Liver (tissue), 9 donors: ENCODE results near the gene DNAJB14. TPM values are rescaled to one million over a fixed set of nuclear protein-coding genes. Genes with fewer than 3 reads are reported as not detected.

Experiments used
- DNase-seq: peaks from one replicate; pipeline ENCODE4 v3.0.0-alpha.2; 2017; ENCODE audit warnings: low spot score
- H3K27ac ChIP-seq, 2 donors: one replicate each; pipeline ENCODE4 v1.7.0; 2013; ENCODE audit warnings: inconsistent platforms in 2 of 2, low read length in 2 of 2, control low read depth in 1 of 2, low read depth in 1 of 2, mild to moderate bottlenecking in 1 of 2
- H3K27me3 ChIP-seq, 4 donors: one replicate each; pipeline versions ENCODE4 v1.6.1 to v1.7.0; 2013; ENCODE audit warnings: low read length in 3 of 4, inconsistent platforms in 1 of 4, mild to moderate bottlenecking in 1 of 4, moderate library complexity in 1 of 4; ENCODE audit not compliant: control insufficient read depth in 4 of 4, insufficient read depth in 4 of 4
- H3K36me3 ChIP-seq, 4 donors: one replicate each; pipeline versions ENCODE4 v1.6.1 to v1.7.0; 2013; ENCODE audit warnings: low read length in 3 of 4, mild to moderate bottlenecking in 3 of 4, low read depth in 1 of 4, moderate library complexity in 1 of 4; ENCODE audit not compliant: control insufficient read depth in 4 of 4, insufficient read depth in 3 of 4
- H3K4me1 ChIP-seq, 4 donors: one replicate each; pipeline versions ENCODE4 v1.6.1 to v1.7.0; 2013; ENCODE audit warnings: low read length in 3 of 4, mild to moderate bottlenecking in 3 of 4, moderate library complexity in 1 of 4; ENCODE audit not compliant: control insufficient read depth in 4 of 4, insufficient read depth in 4 of 4
- H3K4me3 ChIP-seq, 3 donors: one replicate each; pipeline versions ENCODE4 v1.6.1 to v1.7.0; 2013; ENCODE audit warnings: low read length in 3 of 3, control low read depth in 1 of 3, low read depth in 1 of 3, mild to moderate bottlenecking in 1 of 3
- H3K9ac ChIP-seq, 2 donors: one replicate each; pipeline ENCODE4 v1.7.0; 2013; ENCODE audit warnings: low read length in 2 of 2, mild to moderate bottlenecking in 2 of 2, moderate library complexity in 2 of 2, control low read depth in 1 of 2, low read depth in 1 of 2
- H3K9me3 ChIP-seq, 4 donors: one replicate each; pipeline versions ENCODE4 v1.6.1 to v1.7.0; 2013; ENCODE audit warnings: low read length in 3 of 4; ENCODE audit not compliant: control insufficient read depth in 4 of 4
- EGR1 ChIP-seq, 2 donors: IDR thresholded peaks; 2 replicates each; pipeline ENCODE4 v1.6.1; 2016 to 2018; ENCODE audit warnings: antibody characterized with exemption in 2 of 2, low read depth in 2 of 2
- FOXA1 ChIP-seq: IDR thresholded peaks from 2 replicates; pipeline ENCODE4 v1.6.1; 2016; ENCODE audit warnings: antibody characterized with exemption
- FOXA2 ChIP-seq: IDR thresholded peaks from 2 replicates; pipeline ENCODE4 v1.6.1; 2016; ENCODE audit warnings: antibody characterized with exemption
- GABPA ChIP-seq, 2 donors: IDR thresholded peaks in 1 of 2; conservative IDR thresholded peaks in 1 of 2; 2 replicates each; pipeline ENCODE4 v1.6.1; 2016; ENCODE audit warnings: antibody characterized with exemption in 2 of 2, mild to moderate bottlenecking in 1 of 2, moderate library complexity in 1 of 2
- HNF4A ChIP-seq, 2 donors: conservative IDR thresholded peaks; 2 replicates each; pipeline ENCODE4 v1.6.1; 2016; ENCODE audit warnings: antibody characterized with exemption in 2 of 2, mild to moderate bottlenecking in 2 of 2
- HNF4G ChIP-seq: IDR thresholded peaks from 2 replicates; pipeline ENCODE4 v1.6.1; 2016; ENCODE audit warnings: antibody characterized with exemption
- JUND ChIP-seq, 2 donors: IDR thresholded peaks; 2 replicates each; pipeline ENCODE4 v1.6.1; 2016; ENCODE audit warnings: antibody characterized with exemption in 2 of 2
- NR2F2 ChIP-seq: IDR thresholded peaks from 2 replicates; pipeline ENCODE4 v1.6.1; 2016; ENCODE audit warnings: antibody characterized with exemption
- RAD21 ChIP-seq, 2 donors: IDR thresholded peaks; 2 replicates each; pipeline ENCODE4 v1.6.1; 2016; ENCODE audit warnings: antibody characterized with exemption in 2 of 2, mild to moderate bottlenecking in 2 of 2
- RXRA ChIP-seq, 2 donors: IDR thresholded peaks; 2 replicates each; pipeline ENCODE4 v1.6.1; 2017 to 2018; ENCODE audit warnings: antibody characterized with exemption in 2 of 2, mild to moderate bottlenecking in 1 of 2
- SP1 ChIP-seq: IDR thresholded peaks from 2 replicates; pipeline ENCODE4 v1.6.1; 2018; ENCODE audit warnings: antibody characterized with exemption, mild to moderate bottlenecking
- TAF1 ChIP-seq: conservative IDR thresholded peaks from 2 replicates; pipeline ENCODE4 v1.6.1; 2016; ENCODE audit warnings: antibody characterized with exemption, mild to moderate bottlenecking
- WGBS: extraction: QIAGEN DNeasy Blood & Tissue Kit; methylation state at CpG from one replicate; pipeline ENCODE4 v1.1.7; 2013; 5-methylcytosine and 5-hydroxymethylcytosine counted together
- polyA plus RNA-seq, 2 donors: library from polyadenylated mRNA; stranded (reverse) in 1 of 2; unstranded in 1 of 2; fragments of 200-250 nt in 1 of 2; fragments of >200 nt in 1 of 2; fragmentation: Nextera tagmentation in 1 of 2; extraction: Ambion mirVana in 1 of 2; gene quantifications; one replicate each; pipeline versions ENCODE4 v1.2.1 to v1.2.3, GENCODE V29; 2013 to 2015
- total RNA-seq, 2 donors: library from RNA; depleted of rRNA; stranded (reverse); fragments of >200 nt; gene quantifications; one replicate each; pipeline ENCODE4 v1.2.3, GENCODE V29; 2014
- TF ChIP-seq, protein P1 (sequence below): IDR thresholded peaks from 2 replicates; pipeline ENCODE4 v1.6.1; 2016; ENCODE audit warnings: antibody characterized with exemption
- TF ChIP-seq, protein P2 (sequence below): IDR thresholded peaks from 2 replicates; pipeline ENCODE4 v1.6.1; 2016; ENCODE audit warnings: antibody characterized with exemption
- TF ChIP-seq, protein P3 (sequence below): IDR thresholded peaks from 2 replicates; pipeline ENCODE4 v1.6.1; 2016; ENCODE audit warnings: antibody characterized with exemption
- donor health status: healthy.
- donor health status: healthy.
- donor health status: healthy.
- donor health status: healthy.
- donor health status: healthy.

Gene DNAJB14
- total and polyA plus RNA-seq, 4 donors, result 8.1 to 15.1 (median 8.9) TPM

- Histone ChIP-seq H3K4me3 (no peak overlapping the region), H3K4me1 (no peaks in the 10 kb centered on the region), H3K9ac (no peak overlapping the region), H3K27me3 (no peaks in the 10 kb centered on the region), H3K9me3 (no peaks in the 10 kb centered on the region), H3K27ac (no peak overlapping the region), H3K36me3 (peaks cover 0 to 5% (median 3%) of the 10 kb centered on the region in 4 donors)
- 84% methylated on average over 2 of the region's 2 CpGs for WGBS
- DNase-seq, result no peak
- TF ChIP-seq JUND (IDR thresholded peaks at IDR 0.05), result no peak
Observed at GRCh38 chr4:99927566-99927965, 18.9 kb downstream of the DNAJB14 start.

DNA sequence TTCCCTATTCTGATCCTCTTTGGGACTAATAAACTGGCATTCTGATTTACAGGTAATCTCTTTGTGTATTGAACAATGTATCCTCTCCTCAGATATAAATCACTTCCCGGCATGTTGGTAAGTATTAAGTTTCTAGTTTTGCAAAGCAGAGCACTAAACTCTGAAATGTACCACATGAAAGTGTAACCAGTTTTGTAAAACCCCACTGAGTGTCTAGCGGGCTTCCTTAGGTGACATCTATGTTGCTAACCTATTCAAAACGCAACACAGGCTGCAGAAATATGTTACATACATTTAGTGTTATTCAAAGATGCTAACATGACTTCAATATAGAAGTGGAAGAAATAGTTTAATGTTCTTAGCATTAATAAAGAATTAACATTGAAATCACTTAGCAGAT lies 25.2 kb downstream of the DNAJB14 start:
- H3K4me3 ChIP-seq, result no peak overlapping the region
- H3K36me3 ChIP-seq, result peaks cover 3 to 5% (median 4%) of the 10 kb centered on the region in 4 donors
- TF ChIP-seq HNF4G (no peak), NR2F2 (no peak), TAF1 (no peak), HNF4A (conservative IDR thresholded peaks at IDR 0.05) (no peak), RXRA (IDR thresholded peaks at IDR 0.05) (no peak), GABPA (IDR thresholded peaks at IDR 0.05 in 1 of 2, conservative IDR thresholded peaks at IDR 0.05 in 1 of 2) (no peak), FOXA2 (no peak), FOXA1 (no peak), RAD21 (IDR thresholded peaks at IDR 0.05) (no peak), SP1 (no peak), EGR1 (IDR thresholded peaks at IDR 0.05; ENCODE audit: low read depth in 2 of 2) (no peak), JUND (IDR thresholded peaks at IDR 0.05) (no peak)
- TF ChIP-seq, protein P1, sequence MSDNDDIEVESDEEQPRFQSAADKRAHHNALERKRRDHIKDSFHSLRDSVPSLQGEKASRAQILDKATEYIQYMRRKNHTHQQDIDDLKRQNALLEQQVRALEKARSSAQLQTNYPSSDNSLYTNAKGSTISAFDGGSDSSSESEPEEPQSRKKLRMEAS, result no peak
- TF ChIP-seq, protein P2, sequence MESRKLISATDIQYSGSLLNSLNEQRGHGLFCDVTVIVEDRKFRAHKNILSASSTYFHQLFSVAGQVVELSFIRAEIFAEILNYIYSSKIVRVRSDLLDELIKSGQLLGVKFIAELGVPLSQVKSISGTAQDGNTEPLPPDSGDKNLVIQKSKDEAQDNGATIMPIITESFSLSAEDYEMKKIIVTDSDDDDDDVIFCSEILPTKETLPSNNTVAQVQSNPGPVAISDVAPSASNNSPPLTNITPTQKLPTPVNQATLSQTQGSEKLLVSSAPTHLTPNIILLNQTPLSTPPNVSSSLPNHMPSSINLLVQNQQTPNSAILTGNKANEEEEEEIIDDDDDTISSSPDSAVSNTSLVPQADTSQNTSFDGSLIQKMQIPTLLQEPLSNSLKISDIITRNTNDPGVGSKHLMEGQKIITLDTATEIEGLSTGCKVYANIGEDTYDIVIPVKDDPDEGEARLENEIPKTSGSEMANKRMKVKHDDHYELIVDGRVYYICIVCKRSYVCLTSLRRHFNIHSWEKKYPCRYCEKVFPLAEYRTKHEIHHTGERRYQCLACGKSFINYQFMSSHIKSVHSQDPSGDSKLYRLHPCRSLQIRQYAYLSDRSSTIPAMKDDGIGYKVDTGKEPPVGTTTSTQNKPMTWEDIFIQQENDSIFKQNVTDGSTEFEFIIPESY, result no peak
- TF ChIP-seq, protein P3, sequence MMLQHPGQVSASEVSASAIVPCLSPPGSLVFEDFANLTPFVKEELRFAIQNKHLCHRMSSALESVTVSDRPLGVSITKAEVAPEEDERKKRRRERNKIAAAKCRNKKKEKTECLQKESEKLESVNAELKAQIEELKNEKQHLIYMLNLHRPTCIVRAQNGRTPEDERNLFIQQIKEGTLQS, result no peak
- no peaks in the 10 kb centered on the region for H3K27me3 ChIP-seq
- DNase-seq, result no peak
- peaks cover 0 to 2% (median 0%) of the 10 kb centered on the region in 4 donors for H3K9me3 ChIP-seq
- H3K9ac ChIP-seq, result no peak overlapping the region
- no peaks in the 10 kb centered on the region for H3K4me1 ChIP-seq
- H3K27ac ChIP-seq, result no peak overlapping the region
- WGBS, result 93% methylated on average over 3 of the region's 3 CpGs

DNA sequence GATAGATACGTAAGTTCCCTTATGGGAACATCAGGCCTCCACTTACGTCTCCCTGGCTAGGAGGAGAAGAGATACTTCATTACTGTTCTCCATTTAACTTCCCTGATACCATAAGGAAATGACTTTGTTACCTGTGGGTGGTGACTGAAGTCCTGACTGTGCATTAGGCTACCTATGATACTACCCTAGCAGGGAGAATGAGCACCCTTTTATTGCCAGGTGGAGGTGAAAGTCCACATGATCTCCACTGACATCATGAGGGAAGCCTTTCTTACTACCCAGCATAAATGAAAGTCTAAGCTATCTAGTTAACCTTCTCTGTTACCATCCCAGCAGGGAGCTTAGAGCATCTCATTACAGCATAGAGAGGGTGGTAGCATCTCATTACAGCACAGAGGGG lies 27.8 kb downstream of the DNAJB14 start:
- no peak for TF ChIP-seq HNF4G
- 93% methylated on average over 2 of the region's 2 CpGs for WGBS
- Histone ChIP-seq H3K36me3 (peaks cover 3 to 5% (median 4%) of the 10 kb centered on the region in 4 donors), H3K27me3 (no peaks in the 10 kb centered on the region), H3K4me1 (no peaks in the 10 kb centered on the region), H3K27ac (no peak overlapping the region), H3K4me3 (no peak overlapping the region), H3K9ac (no peak overlapping the region), H3K9me3 (peaks cover 0 to 2% (median 0%) of the 10 kb centered on the region in 4 donors)
- DNase-seq, result no peak
